RCC 7860 (cell line): Measurements from ENCODE around the gene ADGRF3.
"Not testable (repeated sequence)": the region's sequence is repeated elsewhere in the genome, so short reads cannot be mapped to it uniquely, and the experiment has no call there.

ENCODE experiments used
- DNase-seq: peaks from one replicate; pipeline ENCODE4 v3.0.0-alpha.2; 2015; ENCODE audit warnings: low spot score
- FAIRE-seq: peaks from 2 replicates; lab custom pipeline; 2012; peaks lifted over from hg19 to GRCh38; lab: Jason Lieb, UNC

The ADGRF3 gene

GRCh38 chr2:26352892-26353291, 6.3 kb upstream of the ADGRF3 start:
- peak; percentile 83 for FAIRE-seq

GRCh38 chr2:26351375-26352090, 4.9 kb upstream of the ADGRF3 start:
- FAIRE-seq, result no peak
- DNase-seq, result no peak

More at GRCh38 chr2:26352892-26353291, 6.3 kb upstream of the ADGRF3 start:
- DNase-seq, result peak; percentile 45

GRCh38 chr2:26349690-26350089, 3.1 kb upstream of the ADGRF3 start:
- FAIRE-seq, result no peak
- DNase-seq, result no peak

- DNase-seq (no peak), FAIRE-seq (no peak)
Observed at GRCh38 chr2:26347286-26347865, 787 bp upstream of the ADGRF3 start.

- FAIRE-seq (peak; percentile 91), DNase-seq (peak; percentile 98)
Observed at GRCh38 chr2:26345545-26346453, 790 bp downstream of the ADGRF3 start, which contains the start of gene SELENOI. Gene SELENOI (plus strand): TSS chr2:26346143. CDS start chr2:26346233, 90 bp downstream.

- no peak for DNase-seq
- FAIRE-seq, result no peak
Observed at GRCh38 chr2:26345283-26345544, 1.4 kb downstream of the ADGRF3 start.

GRCh38 chr2:26344581-26345282, 1.9 kb downstream of the ADGRF3 start:
- DNase-seq, result peak; percentile 50
- FAIRE-seq, result no peak

- FAIRE-seq, result no peak
- no peak for DNase-seq
Observed at GRCh38 chr2:26340831-26341230, 5.8 kb downstream of the ADGRF3 start.

- no peak for FAIRE-seq
- DNase-seq, result no peak
Observed at GRCh38 chr2:26337298-26337697, 9.3 kb downstream of the ADGRF3 start.

- FAIRE-seq (no peak), DNase-seq (no peak)
Observed at GRCh38 chr2:26336719-26337118, 9.9 kb downstream of the ADGRF3 start.

GRCh38 chr2:26335231-26335630, 11.4 kb downstream of the ADGRF3 start:
- no peak for FAIRE-seq
- no peak for DNase-seq

GRCh38 chr2:26333293-26333692, 13.3 kb downstream of the ADGRF3 start:
- FAIRE-seq, result no peak
- peak; percentile 43 for DNase-seq

GRCh38 chr2:26331321-26331720, 15.3 kb downstream of the ADGRF3 start:
- not testable (repeated sequence) for DNase-seq, FAIRE-seq

- DNase-seq (no peak), FAIRE-seq (no peak)
Observed at GRCh38 chr2:26330604-26331003, 16.0 kb downstream of the ADGRF3 start.

- peak; percentile 89 for FAIRE-seq
- DNase-seq, result peak; percentile 67
Observed at GRCh38 chr2:26330114-26330549, 16.5 kb downstream of the ADGRF3 start.

- DNase-seq, FAIRE-seq: not testable (repeated sequence)
Observed at GRCh38 chr2:26329083-26329482, 17.5 kb downstream of the ADGRF3 start.

- FAIRE-seq, result no peak
- DNase-seq, result no peak
Observed at GRCh38 chr2:26327291-26328272, 19.0 kb downstream of the ADGRF3 start.

GRCh38 chr2:26326514-26326913, 20.1 kb downstream of the ADGRF3 start:
- no peak for FAIRE-seq
- DNase-seq, result no peak

- DNase-seq (no peak), FAIRE-seq (no peak)
Observed at GRCh38 chr2:26325851-26326250, 20.7 kb downstream of the ADGRF3 start.

GRCh38 chr2:26324903-26325302, 21.7 kb downstream of the ADGRF3 start:
- no peak for DNase-seq
- FAIRE-seq, result no peak
